Tibial nerve (tissue), 4 donors: ENCODE measurements around the gene FBXO42. TPM values are rescaled to one million over a fixed set of nuclear protein-coding genes. Genes with fewer than 3 reads are reported as not detected.

ENCODE experiments used
- DNase-seq, 2 donors: peaks; one replicate each; pipeline ENCODE4 v3.0.0-alpha.2; 2019; ENCODE audit warnings: low spot score in 2 of 2
- H3K27ac ChIP-seq, 4 donors: fragments of 200-600 bp; sonication (generic) in 3 of 4; one replicate each; pipeline ENCODE4 v1.5.1; 2017 to 2019; ENCODE audit warnings: mild to moderate bottlenecking in 1 of 4
- H3K27me3 ChIP-seq, 2 donors: fragments of 200-600 bp; sonication (generic) in 1 of 2; one replicate each; pipeline versions ENCODE4 v1.5.1 to v1.6.0; 2017 to 2019
- H3K36me3 ChIP-seq, 3 donors: fragments of 200-600 bp; sonication (generic); one replicate each; pipeline ENCODE4 v1.5.1; 2018 to 2019
- H3K4me1 ChIP-seq, 4 donors: fragments of 200-600 bp; sonication (generic) in 3 of 4; one replicate each; pipeline ENCODE4 v1.5.1; 2017 to 2019
- H3K4me3 ChIP-seq, 4 donors: fragments of 200-600 bp; sonication (generic) in 3 of 4; one replicate each; pipeline ENCODE4 v1.5.1; 2017 to 2019; ENCODE audit warnings: mild to moderate bottlenecking in 1 of 4, moderate library complexity in 1 of 4
- H3K9me3 ChIP-seq, 4 donors: fragments of 200-600 bp; sonication (generic) in 3 of 4; one replicate each; pipeline ENCODE4 v1.5.1; 2017 to 2019
- EP300 ChIP-seq, 2 donors: sonication (generic); formaldehyde crosslinking; IDR thresholded peaks; one replicate each; pipeline ENCODE4 v1.6.1; 2017; ENCODE audit warnings: antibody characterized with exemption in 2 of 2, mild to moderate bottlenecking in 1 of 2
- POLR2A ChIP-seq, 2 donors: fragments of 450-650 bp; IDR thresholded peaks; one replicate each; pipeline ENCODE4 v1.6.1; 2017; ENCODE audit warnings: antibody characterized with exemption in 2 of 2, mild to moderate bottlenecking in 2 of 2, moderate library complexity in 2 of 2
- WGBS, 2 donors: methylation state at CpG; one replicate each; pipeline ENCODE4 v1.1.5; 2018; 5-methylcytosine and 5-hydroxymethylcytosine counted together
- total RNA-seq, 4 donors: library from RNA; depleted of rRNA; stranded (reverse); fragments of >200 nt; gene quantifications; one replicate each; pipeline ENCODE4 v1.1.0, GENCODE V29; 2016
- TF ChIP-seq, protein P1 (sequence below), 5 experiments: fragments of 200-600 bp in 3 of 5; fragments of 450-650 bp in 2 of 5; sonication (generic) in 3 of 5; IDR thresholded peaks; one replicate each; pipeline ENCODE4 v1.5.1; 2016 to 2019; ENCODE audit warnings: antibody characterized with exemption in 5 of 5, mild to moderate bottlenecking in 3 of 5, moderate library complexity in 2 of 5

FBXO42 gene
- total RNA-seq, 4 donors from 2014 or later = 39.8 to 69.4 (median 54.4) TPM

DNA sequence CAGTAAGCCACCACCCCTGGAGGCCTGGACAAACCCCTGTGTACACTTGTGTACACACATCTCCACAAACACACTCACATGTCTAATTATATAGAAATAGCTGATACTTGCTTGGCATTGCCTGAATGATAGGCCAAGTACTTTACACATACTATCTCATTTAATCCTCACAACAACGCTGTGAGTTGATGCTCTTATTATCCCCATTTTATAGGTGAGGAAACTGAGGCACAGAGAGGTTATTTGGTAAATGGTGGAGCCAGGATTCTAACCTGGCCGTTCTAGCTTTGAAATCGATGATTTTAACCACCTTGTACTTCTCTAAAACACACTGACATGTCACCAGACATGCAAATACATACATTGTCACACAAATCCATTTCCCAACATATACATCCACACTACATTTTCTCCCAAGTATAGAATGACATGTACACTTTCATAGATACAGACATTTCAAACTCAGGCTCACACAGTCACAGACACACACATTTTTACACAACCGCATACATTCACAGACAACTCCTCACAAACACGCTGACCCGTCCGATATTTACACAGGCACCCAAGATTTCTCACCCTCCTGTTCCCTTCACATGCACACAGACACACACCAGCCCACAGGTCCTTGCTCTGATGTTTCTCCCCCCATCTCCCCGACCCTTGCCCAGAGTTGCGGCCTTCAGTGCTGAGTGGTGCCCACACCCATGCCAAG, 143.0 kb downstream of the FBXO42 start:
- Histone ChIP-seq H3K36me3 (peaks cover 0 to 5% (median 0%) of the 10 kb centered on the region in 3 donors), H3K4me3 (no peak overlapping the region), H3K4me1 (peaks cover 0 to 36% (median 5%) of the 10 kb centered on the region in 4 donors), H3K9me3 (no peaks in the 10 kb centered on the region), H3K27ac (peak overlapping the region in 2 of 4 donors; percentile 77 to 87), H3K27me3 (no peaks in the 10 kb centered on the region)
- TF ChIP-seq, protein P1, sequence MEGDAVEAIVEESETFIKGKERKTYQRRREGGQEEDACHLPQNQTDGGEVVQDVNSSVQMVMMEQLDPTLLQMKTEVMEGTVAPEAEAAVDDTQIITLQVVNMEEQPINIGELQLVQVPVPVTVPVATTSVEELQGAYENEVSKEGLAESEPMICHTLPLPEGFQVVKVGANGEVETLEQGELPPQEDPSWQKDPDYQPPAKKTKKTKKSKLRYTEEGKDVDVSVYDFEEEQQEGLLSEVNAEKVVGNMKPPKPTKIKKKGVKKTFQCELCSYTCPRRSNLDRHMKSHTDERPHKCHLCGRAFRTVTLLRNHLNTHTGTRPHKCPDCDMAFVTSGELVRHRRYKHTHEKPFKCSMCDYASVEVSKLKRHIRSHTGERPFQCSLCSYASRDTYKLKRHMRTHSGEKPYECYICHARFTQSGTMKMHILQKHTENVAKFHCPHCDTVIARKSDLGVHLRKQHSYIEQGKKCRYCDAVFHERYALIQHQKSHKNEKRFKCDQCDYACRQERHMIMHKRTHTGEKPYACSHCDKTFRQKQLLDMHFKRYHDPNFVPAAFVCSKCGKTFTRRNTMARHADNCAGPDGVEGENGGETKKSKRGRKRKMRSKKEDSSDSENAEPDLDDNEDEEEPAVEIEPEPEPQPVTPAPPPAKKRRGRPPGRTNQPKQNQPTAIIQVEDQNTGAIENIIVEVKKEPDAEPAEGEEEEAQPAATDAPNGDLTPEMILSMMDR (IDR thresholded peaks at IDR 0.05) = no peak
- TF ChIP-seq EP300 (IDR thresholded peaks at IDR 0.05) (no peak), POLR2A (IDR thresholded peaks at IDR 0.05) (no peak)
- DNase-seq = no peak
- 68 to 73% methylated on average over 8 to 9 of the region's 9 CpGs for WGBS, 2 donors

DNA sequence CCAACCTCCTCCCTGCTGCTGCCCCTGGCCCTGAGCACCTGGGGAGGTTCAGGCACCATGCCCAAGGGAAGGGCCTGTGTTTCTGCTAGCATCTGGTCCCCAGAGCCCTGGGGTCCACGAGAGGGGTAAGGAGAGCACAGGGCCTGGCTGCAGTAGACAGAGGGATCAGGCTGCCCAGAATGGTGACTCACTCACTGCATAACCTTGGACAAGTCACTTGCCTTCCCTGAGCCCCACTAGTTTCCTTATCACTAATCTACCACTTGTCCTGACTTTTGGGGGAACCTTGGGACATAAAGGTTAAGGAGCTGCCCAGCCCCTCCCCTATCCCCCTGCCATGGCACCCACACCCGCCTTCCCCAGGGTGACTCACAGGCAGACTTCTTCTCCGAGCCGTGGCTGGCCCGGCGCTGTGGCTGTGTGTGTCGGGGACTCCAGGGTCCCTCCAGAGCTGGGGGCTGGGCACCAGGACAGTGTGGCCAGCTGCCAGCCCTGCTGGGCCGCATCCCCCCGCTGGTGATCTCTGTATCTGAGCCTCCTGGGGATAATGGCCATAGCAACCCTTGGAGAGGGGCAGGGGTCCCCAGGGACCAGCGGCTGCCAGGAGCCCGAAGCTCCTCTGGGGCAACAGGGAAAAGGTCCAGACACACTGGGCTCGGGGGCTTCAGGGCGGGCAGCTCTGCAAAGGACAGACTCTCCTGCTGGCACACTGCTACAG, 143.9 kb downstream of the FBXO42 start:
- Histone ChIP-seq H3K4me3 (no peak overlapping the region), H3K36me3 (peaks cover 0 to 5% (median 0%) of the 10 kb centered on the region in 3 donors), H3K9me3 (no peaks in the 10 kb centered on the region), H3K27ac (peak overlapping the region in 1 of 4 donors; percentile 87), H3K27me3 (no peaks in the 10 kb centered on the region), H3K4me1 (peaks cover 0 to 36% (median 5%) of the 10 kb centered on the region in 4 donors)
- TF ChIP-seq, protein P1 (IDR thresholded peaks at IDR 0.05) = no peak
- TF ChIP-seq POLR2A (IDR thresholded peaks at IDR 0.05) = no peak
- no peak for TF ChIP-seq EP300 (IDR thresholded peaks at IDR 0.05)
- WGBS, 2 donors = 63 to 67% methylated on average over 10 to 11 of the region's 13 CpGs
- DNase-seq = no peak

DNA sequence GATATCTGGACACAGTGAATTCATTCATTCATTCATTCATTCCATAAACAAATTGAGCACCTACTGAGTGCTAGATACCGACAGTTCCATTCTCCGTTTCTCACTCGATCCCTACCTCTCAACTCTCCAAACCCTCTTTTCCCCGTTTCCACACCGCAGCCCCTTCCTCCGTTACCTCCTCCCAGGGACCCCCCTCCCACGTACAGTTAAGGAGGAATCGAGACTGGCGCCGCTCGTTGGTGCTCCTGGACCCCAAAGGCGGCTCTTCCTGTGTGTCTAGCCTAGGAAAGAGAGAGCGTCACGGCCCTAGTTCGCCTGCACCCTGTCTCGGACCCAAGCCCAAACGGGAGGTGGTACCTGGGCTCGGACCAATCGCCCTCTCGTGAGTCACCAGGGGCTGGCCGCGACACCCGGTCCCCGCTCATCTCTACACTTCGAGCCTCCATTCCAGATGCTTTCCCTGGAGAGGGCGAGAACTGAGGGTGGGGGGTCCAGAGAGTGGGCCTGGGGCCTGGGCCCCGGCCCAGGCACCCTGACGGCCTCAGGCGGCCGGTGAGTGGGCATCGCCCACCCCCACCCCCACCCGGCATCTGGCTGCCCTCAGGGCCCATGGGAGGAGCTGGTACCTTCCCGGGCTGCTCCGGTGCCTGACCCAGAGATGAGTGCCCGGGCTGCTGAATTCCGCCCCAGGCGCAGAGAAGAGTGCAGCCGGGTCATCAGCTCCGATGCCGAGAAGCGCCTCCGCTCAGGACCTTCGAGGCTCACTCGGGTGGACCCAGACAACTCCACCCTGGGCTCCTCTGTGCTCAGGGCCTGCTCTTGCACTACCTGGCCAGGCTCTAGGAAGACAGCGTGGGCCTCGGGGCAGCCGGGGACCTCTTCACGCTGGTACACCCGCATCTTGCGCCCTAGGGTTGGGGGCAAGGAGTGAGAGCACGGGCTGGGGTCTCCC, 144.7 kb downstream of the FBXO42 start:
- WGBS, 2 donors = 40 to 48% methylated on average over 32 to 40 of the region's 51 CpGs

GRCh38 chr1:16206547-16207317, 145.5 kb downstream of the FBXO42 start:
- H3K27me3 ChIP-seq = no peaks in the 10 kb centered on the region
- H3K4me3 ChIP-seq = peak overlapping the region; percentile 35 to 61 (median 52)
- H3K36me3 ChIP-seq = peaks cover 0 to 16% (median 0%) of the 10 kb centered on the region in 3 donors
- no peaks in the 10 kb centered on the region for H3K9me3 ChIP-seq
- WGBS, 2 donors = 0 to 1% methylated on average over 49 to 77 of the region's 87 CpGs
- H3K27ac ChIP-seq = peak overlapping the region; percentile 59 to 89 (median 87)
- TF ChIP-seq, protein P1 (IDR thresholded peaks at IDR 0.05) = no peak
- peak in 1 of 2 donors; percentile 92 for TF ChIP-seq EP300 (IDR thresholded peaks at IDR 0.05)
- peak; percentile 40 to 69 for TF ChIP-seq POLR2A (IDR thresholded peaks at IDR 0.05)
- peaks cover 0 to 45% (median 5%) of the 10 kb centered on the region in 4 donors for H3K4me1 ChIP-seq
- peak; percentile 93 to 94 for DNase-seq

More for the DNA sequence above, 144.7 kb downstream of the FBXO42 start:
- Histone ChIP-seq H3K36me3 (peaks cover 0 to 10% (median 0%) of the 10 kb centered on the region in 3 donors), H3K27me3 (no peaks in the 10 kb centered on the region), H3K4me3 (peak overlapping the region; percentile 35 to 61 (median 52)), H3K27ac (peak overlapping the region; percentile 59 to 89 (median 82)), H3K4me1 (peaks cover 0 to 39% (median 5%) of the 10 kb centered on the region in 4 donors), H3K9me3 (no peaks in the 10 kb centered on the region)
- no peak for DNase-seq
- TF ChIP-seq, protein P1 (IDR thresholded peaks at IDR 0.05) = no peak
- no peak for TF ChIP-seq EP300 (IDR thresholded peaks at IDR 0.05)
- no peak for TF ChIP-seq POLR2A (IDR thresholded peaks at IDR 0.05)
